Tracheal epithelial cell (primary cell): Measurements from ENCODE around the gene ZMYND8. TPM values are rescaled to one million over a fixed set of nuclear protein-coding genes. Genes with fewer than 3 reads are reported as not detected.

Experiments
- total RNA-seq: library from RNA; depleted of rRNA; stranded (reverse); fragments of >200 nt; gene quantifications from 2 replicates; pipeline ENCODE4 v1.2.1, GENCODE V29; 2014

ZMYND8 gene
- 17.4 and 18.3 TPM in 2 replicates for total RNA-seq

DNA sequence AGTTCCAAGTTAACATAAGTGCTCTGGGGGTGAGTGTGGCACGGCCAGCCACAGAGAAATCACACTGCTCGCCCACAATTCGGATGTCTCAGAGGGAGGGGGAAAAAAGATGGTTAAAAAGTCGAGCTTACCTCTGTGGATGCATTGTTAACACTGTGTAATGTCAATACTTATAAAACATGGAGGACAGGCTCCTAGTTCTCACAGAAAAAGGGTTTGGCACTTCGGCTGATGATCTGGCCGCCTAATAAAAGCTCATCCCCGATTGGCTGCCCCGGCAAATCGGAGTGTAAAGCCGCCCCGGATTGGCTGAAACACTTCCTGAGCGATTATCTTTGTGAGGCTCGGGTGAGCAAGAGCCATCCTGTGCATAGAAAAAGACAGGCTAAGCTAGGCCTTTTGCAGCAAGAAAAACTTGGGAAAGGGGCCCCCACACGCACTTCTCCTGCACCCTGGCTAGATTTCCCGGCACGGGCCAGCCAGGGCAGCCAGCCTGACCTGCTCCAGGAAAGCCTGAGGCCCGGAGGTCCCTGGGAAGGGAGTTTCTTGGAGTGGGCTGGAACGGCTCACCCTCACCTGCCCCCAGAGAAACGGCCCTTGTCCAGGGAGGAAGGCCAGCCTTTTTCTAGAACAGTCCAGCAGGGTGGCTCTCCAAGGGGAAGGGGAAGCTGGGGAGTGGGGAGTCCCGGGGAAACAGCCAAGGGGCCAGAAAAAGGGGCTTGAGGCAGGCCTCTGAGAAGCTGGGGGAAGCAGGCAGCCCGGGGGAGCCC lies at the start of gene ZMYND8:
Gene ZMYND8, minus strand, starts transcription at position 174 of the 770 bp plus-strand sequence. Its CDS starts 29 bp downstream, at position 145.

Other genes starting within 250 kb of the ZMYND8 start
- 28.0 and 37.5 TPM in 2 replicates for gene NCOA3, start 145.2 kb upstream of the ZMYND8 start, total RNA-seq